Activated CD4-positive, alpha-beta T cell treated with anti-CD3 and anti-CD28 coated beads, Interleukin-2, amount 10 ng/mL, durations not matched to agents 24 days and 14 days (primary cell): ENCODE measurements around the gene SLC52A1. TPM values are rescaled to one million over a fixed set of nuclear protein-coding genes. Genes with fewer than 3 reads are reported as not detected.

Experiments
- DNase-seq: peaks from one replicate; pipeline ENCODE4 v3.0.0; 2022
- H3K27ac Mint-ChIP-seq: one replicate; pipeline ENCODE4 v1.8.0; 2022; ENCODE audit warnings: mild to moderate bottlenecking, mixed read lengths
- H3K27me3 Mint-ChIP-seq: one replicate; pipeline ENCODE4 v1.8.0; 2022; ENCODE audit warnings: mixed read lengths
- H3K36me3 Mint-ChIP-seq: one replicate; pipeline ENCODE4 v1.8.0; 2022; ENCODE audit warnings: low read depth, mild to moderate bottlenecking, mixed read lengths
- H3K4me1 Mint-ChIP-seq: one replicate; pipeline ENCODE4 v1.8.0; 2021; ENCODE audit warnings: mixed read lengths
- H3K4me3 Mint-ChIP-seq: one replicate; pipeline ENCODE4 v1.8.0; 2022; ENCODE audit warnings: mild to moderate bottlenecking, moderate library complexity, mixed read lengths
- H3K9me3 Mint-ChIP-seq: one replicate; pipeline ENCODE4 v1.8.0; 2021; ENCODE audit warnings: mixed read lengths
- intact Hi-C: fragments of 100-400 bp; cut with micrococcal nuclease; formaldehyde crosslinking; loops from one replicate; pipeline ENCODE4 v1.15.1; 2023
- total RNA-seq: library from RNA; stranded (reverse); gene quantifications from 2 replicates; pipeline ENCODE4 v1.2.3, GENCODE V29; 2022

Gene SLC52A1
- total RNA-seq, 1 donor from 2014 or later: 0.14 TPM

GRCh38 chr17:5022171-5022711 lies 13.0 kb downstream of the SLC52A1 start:
- Mint-ChIP-seq H3K27ac (peak overlapping the region; percentile 9), H3K4me1 (peaks cover 6% of the 10 kb centered on the region), H3K4me3 (no peak overlapping the region), H3K27me3 (no peaks in the 10 kb centered on the region), H3K9me3 (no peaks in the 10 kb centered on the region), H3K36me3 (peaks cover 31% of the 10 kb centered on the region)
- DNase-seq: no peak
- intact Hi-C loops: no loop called here

DNA sequence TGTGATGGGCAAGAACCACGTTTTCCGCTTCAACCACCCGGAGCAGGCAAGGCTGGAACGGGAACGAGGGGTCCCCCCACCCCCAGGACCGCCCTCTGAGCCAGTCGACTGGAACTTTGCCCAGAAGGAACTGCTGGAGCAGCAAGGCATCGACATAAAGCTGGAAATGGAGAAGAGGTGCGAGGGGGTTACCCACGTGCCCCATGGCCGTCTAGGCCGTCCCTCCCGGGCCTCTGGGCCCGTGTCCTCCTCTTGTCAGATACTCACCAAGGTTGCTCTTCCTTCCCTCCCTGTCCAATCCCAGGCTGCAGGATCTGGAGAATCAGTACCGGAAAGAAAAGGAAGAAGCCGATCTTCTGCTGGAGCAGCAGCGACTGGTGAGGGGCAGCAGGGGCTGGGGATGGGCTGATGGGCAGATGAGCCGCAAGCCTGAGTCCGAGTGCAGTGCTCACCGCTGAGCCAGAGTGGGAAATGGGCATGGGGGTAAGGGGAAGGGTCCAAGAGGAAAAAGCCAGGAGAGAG lies 14.7 kb downstream of the SLC52A1 start:
- Mint-ChIP-seq H3K27ac (no peak overlapping the region), H3K4me1 (peaks cover 9% of the 10 kb centered on the region), H3K27me3 (no peaks in the 10 kb centered on the region), H3K36me3 (peaks cover 37% of the 10 kb centered on the region), H3K9me3 (no peaks in the 10 kb centered on the region), H3K4me3 (no peak overlapping the region)
- no peak for DNase-seq
- intact Hi-C loops: no loop called here

DNA sequence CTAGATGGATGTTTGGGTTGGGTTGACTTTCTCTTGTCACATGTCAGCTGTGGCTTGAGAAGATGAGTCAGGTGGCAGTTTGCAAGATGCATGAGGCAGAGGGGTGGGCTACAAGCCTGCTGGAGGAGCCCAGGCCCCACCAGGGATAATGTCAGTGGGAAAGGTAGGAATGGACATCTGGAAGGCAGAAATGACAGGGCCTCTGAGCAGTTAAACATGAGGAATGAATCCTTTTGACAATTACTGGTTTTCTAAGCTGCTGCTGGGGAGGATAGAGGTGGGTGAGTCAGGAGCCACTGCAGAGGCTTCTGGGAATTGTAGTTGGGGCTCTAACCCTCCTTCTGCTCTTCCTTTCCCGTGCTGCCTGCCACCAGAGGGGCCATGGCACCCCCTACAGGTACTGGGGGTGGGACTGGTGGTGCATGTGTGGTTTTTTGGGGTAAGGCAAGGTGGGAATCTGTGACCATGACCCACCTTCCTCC lies 15.7 kb downstream of the SLC52A1 start:
- peak overlapping the region; percentile 61 for H3K27ac Mint-ChIP-seq
- H3K4me3 Mint-ChIP-seq: no peak overlapping the region
- intact Hi-C loops: loop anchor here (2.0 to 5.0 kb wide), 2 partner anchors 43 to 75 kb away; no protein-coding TSS in a partner anchor
- no peaks in the 10 kb centered on the region for H3K27me3 Mint-ChIP-seq
- H3K4me1 Mint-ChIP-seq: peaks cover 9% of the 10 kb centered on the region
- peaks cover 39% of the 10 kb centered on the region for H3K36me3 Mint-ChIP-seq
- DNase-seq: peak; percentile 73
- no peaks in the 10 kb centered on the region for H3K9me3 Mint-ChIP-seq

DNA sequence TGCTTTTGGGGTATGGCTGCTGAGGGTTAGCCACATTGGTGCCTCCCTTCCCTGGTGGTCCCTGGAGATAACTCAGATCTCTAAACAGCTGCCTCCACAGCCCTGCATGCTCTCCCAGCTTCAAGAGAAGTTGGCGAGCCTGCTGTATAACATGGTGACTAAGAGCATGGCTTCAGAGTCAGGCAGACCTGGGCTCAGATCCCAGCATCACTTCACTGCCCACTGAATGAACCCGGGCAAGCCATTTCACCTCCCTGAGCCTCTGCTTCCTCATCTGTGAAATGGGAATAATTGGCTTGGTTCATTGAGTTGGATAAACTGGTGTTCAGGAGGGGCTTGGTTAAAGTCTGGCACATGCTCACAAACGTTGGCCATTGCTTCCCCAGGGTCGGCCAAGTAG lies 20.9 kb downstream of the SLC52A1 start:
- Mint-ChIP-seq H3K36me3 (peaks cover 41% of the 10 kb centered on the region), H3K4me3 (no peak overlapping the region), H3K9me3 (no peaks in the 10 kb centered on the region), H3K27me3 (no peaks in the 10 kb centered on the region), H3K4me1 (peaks cover 18% of the 10 kb centered on the region), H3K27ac (no peak overlapping the region)
- DNase-seq: no peak
- intact Hi-C loops: no loop called here

DNA sequence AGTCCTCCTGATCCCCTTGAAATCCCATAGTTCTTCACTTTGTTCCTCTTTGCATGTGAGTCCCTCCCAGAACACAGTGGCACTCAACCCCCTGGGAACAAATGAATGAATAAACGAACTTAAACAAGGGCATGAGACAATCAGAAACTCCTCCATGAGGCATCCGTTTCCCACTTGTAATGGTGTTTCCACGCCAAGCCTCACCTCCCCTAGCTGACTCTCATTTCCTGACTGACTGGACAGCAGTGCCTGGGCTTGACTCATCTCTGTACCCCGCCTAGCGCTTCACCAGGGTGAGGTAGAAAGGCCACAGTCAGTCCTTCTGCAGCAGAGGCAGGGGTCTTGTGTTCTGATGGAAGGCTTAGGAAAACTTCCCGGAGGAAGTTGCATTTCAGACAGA lies 23.3 kb downstream of the SLC52A1 start:
- peaks cover 13% of the 10 kb centered on the region for H3K4me1 Mint-ChIP-seq
- intact Hi-C loops: no loop called here
- H3K4me3 Mint-ChIP-seq: no peak overlapping the region
- H3K27ac Mint-ChIP-seq: peak overlapping the region; percentile 48
- no peaks in the 10 kb centered on the region for H3K27me3 Mint-ChIP-seq
- no peak for DNase-seq
- H3K9me3 Mint-ChIP-seq: no peaks in the 10 kb centered on the region
- H3K36me3 Mint-ChIP-seq: peaks cover 53% of the 10 kb centered on the region

DNA sequence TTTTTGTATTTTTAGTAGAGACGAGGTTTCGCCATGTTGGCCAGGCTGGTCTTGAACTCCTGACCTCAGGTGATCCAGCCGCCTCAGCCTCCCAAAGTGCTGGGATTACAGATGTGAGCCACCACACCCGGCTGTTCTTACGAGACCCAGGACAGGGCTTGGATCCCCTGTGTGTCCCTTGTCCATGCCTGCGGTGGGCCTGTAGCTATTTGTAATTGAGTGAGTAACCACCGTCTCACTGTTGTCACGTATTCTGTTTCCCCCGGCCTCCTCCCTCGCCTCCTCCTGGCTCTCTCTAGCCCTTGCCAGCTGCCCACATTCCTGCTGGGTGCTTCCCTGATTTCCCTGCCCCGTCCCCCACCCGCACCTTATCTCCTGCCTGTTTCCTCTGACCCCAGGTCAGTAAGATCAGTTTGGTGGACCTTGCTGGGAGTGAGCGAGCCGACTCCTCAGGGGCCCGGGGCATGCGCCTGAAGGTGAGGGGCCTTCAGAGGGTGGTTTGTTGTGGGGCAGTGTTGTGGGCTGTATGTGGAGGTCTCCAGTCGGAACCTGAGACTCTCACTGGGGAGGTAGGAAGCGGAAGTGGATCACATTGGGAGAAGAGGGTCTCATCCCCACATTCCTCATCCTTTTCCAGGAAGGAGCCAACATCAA lies 31.9 kb downstream of the SLC52A1 start:
- intact Hi-C loops: no loop called here
- no peaks in the 10 kb centered on the region for H3K9me3 Mint-ChIP-seq
- DNase-seq: no peak
- H3K36me3 Mint-ChIP-seq: peaks cover 70% of the 10 kb centered on the region
- no peak overlapping the region for H3K27ac Mint-ChIP-seq
- no peaks in the 10 kb centered on the region for H3K27me3 Mint-ChIP-seq
- peaks cover 16% of the 10 kb centered on the region for H3K4me1 Mint-ChIP-seq
- H3K4me3 Mint-ChIP-seq: no peak overlapping the region

- peaks cover 16% of the 10 kb centered on the region for H3K4me1 Mint-ChIP-seq
- H3K27ac Mint-ChIP-seq: no peak overlapping the region
- no peaks in the 10 kb centered on the region for H3K9me3 Mint-ChIP-seq
- peaks cover 61% of the 10 kb centered on the region for H3K36me3 Mint-ChIP-seq
- DNase-seq: no peak
- H3K4me3 Mint-ChIP-seq: no peak overlapping the region
- no peaks in the 10 kb centered on the region for H3K27me3 Mint-ChIP-seq
- intact Hi-C loops: no loop called here
These were observed 33.0 kb downstream of the SLC52A1 start for GRCh38 chr17:5002121-5002788.

- peak overlapping the region; percentile 89 for H3K4me3 Mint-ChIP-seq
- peaks cover 3% of the 10 kb centered on the region for H3K27me3 Mint-ChIP-seq
- H3K4me1 Mint-ChIP-seq: peaks cover 20% of the 10 kb centered on the region
- DNase-seq: no peak
- intact Hi-C loops: no loop called here
- H3K36me3 Mint-ChIP-seq: peaks cover 49% of the 10 kb centered on the region
- no peak overlapping the region for H3K27ac Mint-ChIP-seq
- H3K9me3 Mint-ChIP-seq: no peaks in the 10 kb centered on the region
These were observed 35.0 kb downstream of the SLC52A1 start for GRCh38 chr17:5000237-5000639.

DNA sequence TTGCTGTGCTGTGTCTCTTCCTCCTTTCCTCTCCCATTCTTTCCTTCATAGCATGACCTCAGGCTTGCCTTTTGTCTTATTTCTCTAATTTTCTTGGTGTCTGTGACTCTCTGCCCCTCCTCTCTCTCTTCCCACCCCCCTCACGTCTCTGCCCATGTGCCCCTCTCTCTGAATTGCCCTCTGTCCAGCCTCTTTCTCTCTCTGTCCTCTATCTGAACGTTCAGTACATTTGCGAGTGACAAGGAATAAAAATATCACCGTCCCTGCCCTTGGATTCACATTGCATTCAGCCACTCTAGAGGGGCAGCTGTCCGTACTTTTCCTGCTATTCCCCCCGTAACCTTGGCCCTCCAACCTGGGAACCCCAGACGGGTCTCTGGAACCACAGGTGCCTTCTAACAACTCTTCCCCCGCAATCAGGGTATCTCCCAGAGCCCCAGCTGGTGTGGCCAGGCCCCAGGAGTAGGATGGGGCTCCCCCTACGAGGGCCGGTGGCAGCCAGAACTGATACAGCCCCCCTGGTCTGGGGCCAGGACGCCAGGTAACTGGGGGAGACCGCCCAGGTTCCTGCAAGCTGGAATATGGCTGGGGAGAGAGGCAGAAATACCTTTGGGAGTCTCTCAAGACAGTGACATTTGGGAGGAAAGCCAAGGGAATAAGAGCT lies 35.7 kb downstream of the SLC52A1 start:
- H3K4me1 Mint-ChIP-seq: peaks cover 23% of the 10 kb centered on the region
- H3K4me3 Mint-ChIP-seq: peak overlapping the region; percentile 89
- DNase-seq: no peak
- H3K36me3 Mint-ChIP-seq: peaks cover 42% of the 10 kb centered on the region
- H3K27me3 Mint-ChIP-seq: peaks cover 6% of the 10 kb centered on the region
- no peaks in the 10 kb centered on the region for H3K9me3 Mint-ChIP-seq
- peak overlapping the region; percentile 82 for H3K27ac Mint-ChIP-seq
- intact Hi-C loops: no loop called here

GRCh38 chr17:4998732-4999429 lies 36.3 kb downstream of the SLC52A1 start:
- intact Hi-C loops: no loop called here
- peaks cover 23% of the 10 kb centered on the region for H3K4me1 Mint-ChIP-seq
- peaks cover 6% of the 10 kb centered on the region for H3K27me3 Mint-ChIP-seq
- H3K9me3 Mint-ChIP-seq: no peaks in the 10 kb centered on the region
- peaks cover 35% of the 10 kb centered on the region for H3K36me3 Mint-ChIP-seq
- peak overlapping the region; percentile 82 for H3K27ac Mint-ChIP-seq
- peak; percentile 66 for DNase-seq
- H3K4me3 Mint-ChIP-seq: peak overlapping the region; percentile 89

DNA sequence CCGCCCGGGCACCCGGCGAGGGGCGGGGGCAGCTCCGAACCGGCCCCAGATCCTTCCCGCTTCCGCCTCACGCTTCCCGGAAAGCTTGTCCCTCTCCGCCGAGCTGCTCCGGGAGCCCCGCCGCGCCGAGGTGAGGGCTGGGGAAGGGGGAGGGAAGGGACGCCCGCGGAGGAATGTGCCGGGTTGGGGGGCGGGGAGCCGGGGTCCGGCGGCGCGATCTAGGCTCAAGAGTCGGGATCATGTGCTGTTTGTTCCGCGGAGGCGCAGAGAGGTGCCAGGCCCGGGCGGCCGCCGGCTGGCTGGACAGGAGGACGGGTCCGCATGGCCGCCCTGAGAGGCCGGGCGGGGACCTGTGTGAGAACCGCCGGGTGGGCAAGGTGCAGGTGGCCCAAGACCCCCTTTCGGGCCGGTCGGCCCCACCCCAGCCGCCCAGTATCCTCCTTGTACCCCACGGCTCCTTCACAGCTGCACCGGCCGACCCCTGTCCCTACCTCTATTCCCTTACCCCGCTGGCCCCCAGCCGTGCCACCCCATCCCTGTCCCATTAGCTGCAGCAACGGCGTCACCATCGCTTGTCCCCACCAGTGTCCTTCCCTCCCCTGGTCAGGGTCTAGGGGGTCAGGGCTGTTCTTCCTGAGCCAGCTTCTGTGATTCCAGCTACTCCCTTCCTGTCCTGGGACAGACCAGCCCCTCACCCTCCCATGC lies 37.0 kb downstream of the SLC52A1 start:
- H3K4me3 Mint-ChIP-seq: peak overlapping the region; percentile 89
- H3K27me3 Mint-ChIP-seq: peaks cover 6% of the 10 kb centered on the region
- H3K36me3 Mint-ChIP-seq: peaks cover 28% of the 10 kb centered on the region
- no peaks in the 10 kb centered on the region for H3K9me3 Mint-ChIP-seq
- intact Hi-C loops: no loop called here
- DNase-seq: peak; percentile 67
- H3K27ac Mint-ChIP-seq: peak overlapping the region; percentile 82
- peaks cover 23% of the 10 kb centered on the region for H3K4me1 Mint-ChIP-seq

- peaks cover 23% of the 10 kb centered on the region for H3K4me1 Mint-ChIP-seq
- DNase-seq: peak; percentile 98
- H3K36me3 Mint-ChIP-seq: peaks cover 22% of the 10 kb centered on the region
- peak within 1 kb of the TSS; percentile 82 for H3K27ac Mint-ChIP-seq
- peak within 1 kb of the TSS; percentile 89 for H3K4me3 Mint-ChIP-seq
- H3K27me3 Mint-ChIP-seq: peaks cover 6% of the 10 kb centered on the region
- intact Hi-C loops: loop anchor here (1.0 to 2.0 kb wide), 3 partner anchors 10 to 49 kb away; partner anchors contain the start of genes CAMTA2, PFN1 and SPAG7
- no peaks in the 10 kb centered on the region for H3K9me3 Mint-ChIP-seq
These were observed 37.8 kb downstream of the SLC52A1 start, which contains the start of the genes INCA1 and KIF1C for GRCh38 chr17:4997302-4998026. Gene INCA1 (minus strand): TSS chr17:4997522. CDS start chr17:4994437, 3,085 bp downstream. Gene KIF1C (plus strand): TSS chr17:4997950. CDS start chr17:5000247, 2,297 bp downstream.
